HG02588 (cell line): ENCODE results near the gene SPECC1L.

Experiments used
- ATAC-seq: cut with Tn5 transposase; IDR thresholded peaks from one replicate; pipeline ENCODE4 v1.9.1; 2021; ENCODE audit warnings: mild to moderate bottlenecking, moderate library complexity; ENCODE audit not compliant: unreplicated experiment

SPECC1L gene

DNA sequence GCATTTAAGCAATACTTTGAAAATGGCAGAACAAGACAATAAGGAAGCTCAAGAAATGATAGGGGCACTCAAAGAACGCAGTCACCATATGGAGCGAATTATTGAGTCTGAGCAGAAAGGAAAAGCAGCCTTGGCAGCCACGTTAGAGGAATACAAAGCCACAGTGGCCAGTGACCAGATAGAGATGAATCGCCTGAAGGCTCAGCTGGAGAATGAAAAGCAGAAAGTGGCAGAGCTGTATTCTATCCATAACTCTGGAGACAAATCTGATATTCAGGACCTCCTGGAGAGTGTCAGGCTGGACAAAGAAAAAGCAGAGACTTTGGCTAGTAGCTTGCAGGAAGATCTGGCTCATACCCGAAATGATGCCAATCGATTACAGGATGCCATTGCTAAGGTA is 51.9 kb downstream of the SPECC1L start:
- ATAC-seq: no peak

GRCh38 chr22:24323233-24323632 is 52.6 kb downstream of the SPECC1L start:
- ATAC-seq: no peak

DNA sequence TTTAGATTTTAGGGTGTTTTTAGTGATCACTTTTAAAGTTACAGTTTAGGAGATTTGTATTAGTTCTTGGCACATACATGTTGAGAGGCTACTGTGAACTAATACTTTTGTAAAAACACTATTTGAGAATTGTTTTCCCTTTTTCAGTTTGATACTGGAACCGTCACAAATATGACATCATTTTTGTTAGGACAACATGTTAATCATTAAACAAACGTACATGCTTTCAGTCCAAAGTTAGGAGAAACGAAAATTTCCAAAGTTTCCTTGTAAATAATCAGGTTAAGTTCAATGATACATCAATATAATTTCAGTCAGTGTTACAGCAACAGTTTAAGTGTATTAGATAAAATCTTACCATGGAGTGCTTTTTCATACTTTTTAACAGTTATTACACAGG is 53.1 kb downstream of the SPECC1L start:
- ATAC-seq: no peak

GRCh38 chr22:24324137-24324536 is 53.5 kb downstream of the SPECC1L start:
- no peak for ATAC-seq

- no peak for ATAC-seq
These were observed 54.6 kb downstream of the SPECC1L start for GRCh38 chr22:24325105-24325757.

DNA sequence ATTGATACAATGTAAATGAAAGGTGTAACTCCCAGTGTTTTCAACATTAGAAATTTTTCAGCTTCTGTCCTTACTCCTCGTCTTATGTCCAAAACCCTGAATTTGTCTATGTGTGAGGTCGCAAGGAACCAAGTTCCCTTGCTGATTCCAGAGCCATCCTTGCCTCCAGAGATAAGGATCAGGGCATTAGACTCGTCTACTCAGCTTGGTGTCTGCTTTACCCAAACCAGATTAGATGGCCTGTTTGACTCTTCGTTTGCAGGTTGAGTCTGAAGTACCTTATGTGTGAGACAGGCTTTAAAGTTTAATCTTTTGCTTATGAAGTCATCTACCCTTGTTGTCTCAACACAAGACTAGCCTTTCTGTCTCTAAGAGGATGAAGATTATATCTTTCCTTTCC is 55.6 kb downstream of the SPECC1L start:
- ATAC-seq: no peak

- ATAC-seq: no peak
These were observed 57.2 kb downstream of the SPECC1L start for GRCh38 chr22:24327832-24328231.

- no peak for ATAC-seq
These were observed 58.8 kb downstream of the SPECC1L start for GRCh38 chr22:24329453-24329852.

- no peak for ATAC-seq
These were observed 60.0 kb downstream of the SPECC1L start for GRCh38 chr22:24330636-24331035.

- no peak for ATAC-seq
These were observed 61.1 kb downstream of the SPECC1L start for GRCh38 chr22:24331468-24332440.

DNA sequence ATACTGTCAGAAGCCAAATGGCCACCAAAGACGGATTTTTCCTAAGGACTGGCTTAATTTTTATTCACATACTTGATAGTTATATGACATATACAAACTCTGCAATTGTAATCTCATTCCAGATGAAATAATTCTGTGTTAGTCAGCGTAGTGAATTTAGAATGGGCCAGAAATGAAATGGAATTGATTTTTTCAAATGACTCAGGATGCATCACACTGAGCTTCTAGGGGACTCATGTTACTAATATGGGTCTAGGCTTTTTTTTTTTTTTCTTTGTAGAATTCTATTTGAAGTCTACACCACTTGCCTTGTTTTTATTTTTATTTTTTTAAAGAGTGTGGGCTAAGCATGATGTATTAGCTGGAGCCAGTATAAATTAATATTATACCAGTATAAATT is 62.7 kb downstream of the SPECC1L start:
- ATAC-seq: no peak

DNA sequence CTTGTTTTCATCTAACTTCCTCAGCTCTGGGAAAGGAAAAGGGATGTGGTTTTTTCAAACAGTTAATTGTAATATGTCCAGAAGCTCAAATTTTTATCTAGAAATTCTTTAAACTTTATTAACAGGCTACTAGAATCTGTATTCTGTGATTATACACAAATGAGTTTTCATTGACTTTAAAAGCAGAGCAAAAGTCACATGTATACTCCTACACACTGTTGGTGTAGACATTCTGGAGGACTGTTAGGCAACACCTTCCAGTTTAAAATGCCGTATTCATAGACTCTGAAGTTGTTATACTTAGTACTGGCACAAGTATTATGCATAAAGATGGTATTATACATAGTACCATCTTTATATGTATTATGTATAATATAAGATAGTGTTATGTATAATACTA is 64.9 kb downstream of the SPECC1L start:
- no peak for ATAC-seq

DNA sequence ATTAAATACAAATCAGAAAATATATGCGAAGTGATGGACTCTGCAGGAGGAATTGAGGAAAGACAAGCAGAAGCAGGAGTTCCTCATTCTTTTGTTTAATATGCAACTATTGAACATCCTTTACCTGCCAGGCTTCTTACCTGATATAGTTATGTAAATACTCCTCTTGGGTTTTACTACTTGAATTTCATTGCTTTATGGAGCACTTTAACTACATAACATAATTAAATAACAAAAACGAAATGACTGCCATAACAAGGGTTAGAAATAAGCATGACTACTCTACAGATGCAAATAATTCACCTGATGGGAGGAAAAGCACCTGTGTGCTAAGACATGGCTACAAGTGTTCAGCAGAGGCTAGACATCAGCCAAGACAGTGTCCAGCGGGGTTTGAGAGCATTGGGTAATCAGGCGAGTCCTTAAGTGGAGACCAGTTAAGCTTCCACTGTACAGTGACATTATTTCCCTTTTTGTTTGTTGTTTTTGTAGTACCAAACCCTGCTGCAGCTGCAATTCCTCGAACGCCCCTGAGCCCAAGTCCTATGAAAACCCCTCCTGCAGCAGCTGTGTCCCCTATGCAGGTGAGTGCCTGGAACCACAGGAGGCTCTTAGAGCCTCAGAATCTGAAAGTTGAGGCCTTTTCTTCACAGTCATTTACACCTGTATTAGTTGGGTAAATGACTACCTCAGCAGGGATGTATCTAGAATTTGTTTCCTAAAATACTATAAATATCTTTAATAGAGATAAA is 67.4 kb downstream of the SPECC1L start:
- no peak for ATAC-seq

DNA sequence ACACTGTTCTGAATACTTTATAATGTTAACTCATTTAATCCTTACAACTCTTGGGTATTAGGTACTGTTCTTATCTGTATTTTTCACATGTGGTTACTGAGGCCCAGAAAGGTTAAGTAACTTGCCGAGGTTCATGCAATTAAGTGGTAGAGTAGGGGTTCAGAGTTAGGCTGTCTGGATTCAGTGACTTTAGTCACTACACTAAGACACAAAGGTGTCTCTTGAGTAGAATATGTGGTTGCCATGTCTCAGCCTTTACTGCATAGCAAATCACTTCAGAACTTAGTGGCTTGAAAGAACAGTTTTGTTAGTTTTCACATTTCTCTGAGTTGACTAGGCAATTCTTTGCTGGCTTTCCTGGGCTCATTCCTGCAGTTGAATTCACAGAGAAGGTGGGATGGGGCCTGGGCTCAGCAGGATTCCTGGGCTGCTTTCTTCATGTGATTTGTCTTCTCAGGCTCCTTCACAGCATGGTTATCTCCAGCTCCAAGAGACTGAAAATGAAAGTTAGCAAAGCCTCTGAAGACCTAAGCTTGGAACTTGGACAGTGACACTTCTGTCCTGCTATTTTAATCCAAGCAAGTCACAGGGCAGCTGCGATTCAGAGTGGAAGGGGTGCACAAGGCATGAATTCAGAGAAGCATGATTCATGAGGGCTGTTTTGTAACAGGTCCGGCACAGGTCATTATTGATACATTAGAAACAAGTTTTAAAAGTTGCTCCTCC is 68.3 kb downstream of the SPECC1L start:
- no peak for ATAC-seq

DNA sequence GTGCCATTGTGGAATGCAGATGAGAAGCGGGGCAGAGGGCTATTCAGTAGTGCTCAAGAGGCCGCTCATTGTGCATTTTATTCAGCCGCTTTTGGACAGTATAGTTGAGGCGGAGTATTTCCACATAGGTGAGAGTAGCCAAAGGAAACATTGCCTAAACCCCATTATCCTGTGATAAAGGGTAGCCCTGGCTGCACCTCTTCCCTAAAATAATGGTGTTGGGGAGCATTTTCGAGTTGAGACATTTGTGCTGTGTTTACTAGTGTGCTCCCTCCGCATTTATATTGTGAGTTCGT is 68.8 kb downstream of the SPECC1L start:
- no peak for ATAC-seq

GRCh38 chr22:24341627-24342026 is 71.0 kb downstream of the SPECC1L start:
- no peak for ATAC-seq

DNA sequence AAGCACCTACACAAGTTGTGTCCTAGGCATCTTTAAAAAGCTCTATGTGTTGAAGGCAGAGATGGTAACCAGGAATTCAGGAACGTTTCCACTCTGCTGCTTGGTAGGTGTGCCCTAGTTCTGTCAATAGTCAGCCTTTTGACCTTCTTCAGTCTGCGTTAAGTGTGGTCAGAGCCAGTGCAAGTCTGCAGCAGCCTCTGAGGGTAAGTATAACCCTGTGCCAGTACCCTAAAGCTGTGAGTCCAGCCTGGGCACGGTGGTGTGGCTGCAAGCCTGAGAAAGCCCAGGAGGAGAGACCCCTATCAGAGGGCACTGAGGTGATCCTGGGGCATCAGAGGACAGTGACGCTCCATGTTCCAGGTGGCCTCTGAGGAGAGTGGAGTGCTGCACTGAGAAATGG is 80.0 kb downstream of the SPECC1L start:
- no peak for ATAC-seq

DNA sequence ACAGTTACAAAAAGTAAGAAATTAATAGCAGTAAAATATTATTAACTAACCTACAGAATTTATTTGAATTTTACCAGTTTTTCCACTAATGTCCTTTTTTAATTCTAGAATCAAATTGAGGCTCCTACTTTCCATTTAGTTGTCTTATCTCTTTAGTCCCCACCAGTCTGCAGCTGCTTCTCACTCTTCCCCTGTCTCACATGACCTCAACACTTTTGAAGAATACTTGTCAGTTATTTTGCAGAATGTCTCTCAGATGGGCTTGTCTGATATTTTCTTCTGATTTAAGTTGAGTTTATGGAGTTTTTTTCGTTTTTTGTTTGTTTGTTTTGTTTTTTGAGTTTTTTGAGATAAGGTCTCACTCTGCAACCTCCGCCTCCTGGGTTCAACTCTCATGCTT is 82.5 kb downstream of the SPECC1L start:
- ATAC-seq: no peak

DNA sequence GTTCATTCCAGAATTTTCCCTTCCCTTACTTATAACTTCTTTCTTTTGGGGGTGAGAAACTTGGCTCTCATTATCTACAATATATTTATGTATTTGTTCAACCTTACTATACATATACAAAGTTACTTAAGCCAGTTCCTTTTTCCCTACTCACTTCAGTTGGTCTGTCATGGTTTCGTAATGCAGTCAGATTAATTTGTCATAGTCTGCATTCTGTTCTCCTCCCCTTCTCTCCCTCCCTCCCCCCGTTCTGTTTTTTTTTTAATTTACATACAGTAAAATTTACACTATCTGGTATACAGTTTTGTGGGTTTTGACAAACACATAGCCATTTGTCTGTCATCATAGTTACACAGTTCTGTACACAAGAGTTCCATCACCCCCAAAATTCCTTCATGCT is 84.9 kb downstream of the SPECC1L start:
- no peak for ATAC-seq

DNA sequence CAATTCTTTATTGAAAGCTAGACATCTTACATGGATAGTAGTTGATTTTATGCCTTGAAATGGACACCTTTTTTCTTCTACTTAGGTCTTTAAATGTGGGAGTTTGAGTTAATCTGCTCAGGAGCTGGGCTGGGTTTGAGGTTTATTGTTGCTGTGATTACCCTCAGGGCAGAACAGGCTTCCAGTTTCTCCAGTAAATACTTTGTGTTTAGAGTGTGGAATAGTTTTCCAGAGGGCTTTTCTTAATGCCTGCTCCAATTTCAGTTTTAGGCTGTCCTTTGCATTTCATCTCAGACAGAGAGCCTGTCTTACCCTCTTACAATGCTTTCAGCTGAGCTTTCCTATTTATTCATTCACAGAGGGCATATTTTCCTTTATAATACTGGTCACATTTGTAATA is 86.9 kb downstream of the SPECC1L start:
- ATAC-seq: no peak
